Superior temporal gyrus (tissue), 1 donor: Measurements from ENCODE around the gene FAM107B.
"Not testable (repeated sequence)": the region's sequence is repeated elsewhere in the genome, so short reads cannot be mapped to it uniquely, and the experiment has no call there.

Source experiments
- DNase-seq: peaks from one replicate; pipeline ENCODE4 v3.0.0-alpha.2; 2016; ENCODE audit errors: extremely low spot score

The FAM107B gene

DNA sequence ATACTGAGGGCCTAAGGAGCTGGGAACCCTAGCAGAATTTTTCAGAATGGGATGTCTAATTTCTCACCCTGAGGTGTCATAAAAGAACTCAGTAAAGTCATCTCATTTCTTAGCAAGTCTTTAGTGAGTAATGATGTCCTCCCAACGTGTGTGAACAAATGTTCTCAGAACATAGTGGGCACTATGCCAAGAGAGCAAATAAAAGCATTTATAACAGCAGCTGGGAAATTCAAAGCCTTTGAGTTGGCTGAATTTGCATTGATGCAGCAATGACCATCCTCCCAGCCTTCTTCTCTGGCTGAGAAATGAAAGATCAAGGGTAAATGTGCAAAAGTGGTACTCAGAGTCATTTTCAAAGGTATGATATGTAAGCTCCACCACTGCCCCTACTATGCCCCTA lies 109.4 kb downstream of the FAM107B start:
- peak; percentile 64 for DNase-seq

GRCh38 chr10:14664345-14664744 lies 110.4 kb downstream of the FAM107B start:
- no peak for DNase-seq

DNA sequence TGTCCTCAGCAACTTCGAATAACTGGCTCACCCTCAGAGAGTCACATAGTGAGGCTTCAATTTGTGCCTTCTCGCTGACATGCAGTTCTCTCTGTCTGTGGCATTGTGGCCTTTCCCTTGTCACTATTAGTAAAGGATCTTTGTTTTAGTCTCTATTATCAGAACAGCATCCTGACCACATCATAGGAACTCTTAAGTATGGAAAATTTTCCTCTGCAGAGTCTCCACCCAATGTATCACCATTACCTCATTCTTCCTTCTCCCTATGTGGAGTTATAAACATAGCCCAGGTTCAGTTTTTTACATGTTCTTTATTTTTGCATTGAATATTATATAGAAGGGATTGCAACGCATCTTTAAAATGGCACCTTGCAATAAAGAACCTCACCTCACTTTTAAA lies 112.9 kb downstream of the FAM107B start:
- no peak for DNase-seq

GRCh38 chr10:14660831-14661230 lies 113.9 kb downstream of the FAM107B start:
- no peak for DNase-seq

GRCh38 chr10:14659626-14660196 lies 115.0 kb downstream of the FAM107B start:
- no peak for DNase-seq

DNA sequence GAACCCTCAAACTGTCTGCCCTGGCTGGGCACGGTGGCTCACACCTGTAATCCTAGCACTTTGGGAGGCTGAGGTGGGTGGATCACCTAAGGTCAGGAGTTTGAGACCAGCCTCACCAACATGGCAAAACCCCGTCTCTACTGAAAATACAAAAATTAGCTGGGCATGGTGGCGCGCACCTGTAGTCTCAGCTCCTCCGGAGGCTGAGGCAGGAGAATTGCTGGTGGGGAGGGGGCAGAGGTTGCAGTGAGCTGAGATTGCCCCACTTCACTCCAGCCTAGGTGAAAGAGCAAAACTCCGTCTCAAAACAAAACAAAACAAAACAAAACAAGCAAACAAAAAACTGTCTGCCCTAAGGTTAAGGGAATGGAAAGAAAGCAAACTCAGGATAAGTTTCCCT lies 115.6 kb downstream of the FAM107B start:
- DNase-seq: not testable (repeated sequence)

GRCh38 chr10:14658331-14659127 lies 116.2 kb downstream of the FAM107B start:
- DNase-seq: no peak

DNA sequence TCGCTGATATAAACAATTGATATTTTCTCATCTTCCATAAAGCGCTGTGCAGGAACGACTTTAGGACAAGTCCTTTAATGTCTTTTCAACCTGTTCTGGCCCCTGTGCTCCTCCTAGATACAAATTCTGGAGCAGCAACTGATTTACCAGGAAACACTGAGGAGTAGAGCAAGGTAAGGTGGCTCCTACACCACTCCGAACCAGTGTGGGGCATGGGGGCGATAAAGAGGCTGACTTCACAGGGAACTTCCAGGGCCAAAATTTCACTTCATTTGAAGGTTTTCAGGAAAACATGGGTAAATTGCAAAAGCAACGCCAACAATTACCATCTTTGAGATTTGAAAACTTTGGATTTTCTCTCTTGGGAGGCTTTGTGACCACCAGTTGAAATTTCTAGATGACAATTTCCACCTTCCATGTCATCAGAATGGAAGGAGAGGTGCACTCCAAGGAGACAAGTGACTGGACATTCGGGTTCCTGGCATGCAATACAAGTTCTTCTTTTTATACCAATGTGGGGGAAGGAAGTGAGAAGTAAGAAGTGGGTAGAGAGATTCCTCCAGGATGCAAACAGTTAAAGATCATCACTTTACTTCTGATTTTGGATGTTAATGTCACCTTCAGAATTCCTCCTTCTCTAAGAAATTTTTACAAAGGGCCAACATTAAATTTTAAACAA lies 118.5 kb downstream of the FAM107B start:
- no peak for DNase-seq

- no peak for DNase-seq
Observed at GRCh38 chr10:14654821-14655382, 119.8 kb downstream of the FAM107B start.

- DNase-seq: no peak
Observed at GRCh38 chr10:14653271-14654161, 121.2 kb downstream of the FAM107B start.

DNA sequence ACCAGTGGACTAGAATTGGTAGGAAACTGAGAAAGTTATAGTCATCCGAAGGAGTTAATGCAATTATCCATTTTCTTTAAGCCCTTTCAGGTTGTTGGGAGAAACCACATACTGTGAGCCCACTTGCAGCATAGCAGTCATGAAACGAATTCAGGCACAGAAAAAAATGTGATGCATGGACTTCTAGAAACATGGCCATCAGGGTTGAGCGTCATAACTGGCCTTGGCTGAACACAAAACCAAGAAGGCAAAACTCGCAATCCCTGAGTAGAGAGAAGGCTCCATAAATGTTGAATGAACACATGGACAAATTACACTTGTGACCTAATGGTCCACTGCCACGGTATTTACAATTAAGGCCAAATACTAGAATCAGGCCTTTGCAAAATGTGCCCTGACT lies 121.9 kb downstream of the FAM107B start:
- DNase-seq: no peak

DNA sequence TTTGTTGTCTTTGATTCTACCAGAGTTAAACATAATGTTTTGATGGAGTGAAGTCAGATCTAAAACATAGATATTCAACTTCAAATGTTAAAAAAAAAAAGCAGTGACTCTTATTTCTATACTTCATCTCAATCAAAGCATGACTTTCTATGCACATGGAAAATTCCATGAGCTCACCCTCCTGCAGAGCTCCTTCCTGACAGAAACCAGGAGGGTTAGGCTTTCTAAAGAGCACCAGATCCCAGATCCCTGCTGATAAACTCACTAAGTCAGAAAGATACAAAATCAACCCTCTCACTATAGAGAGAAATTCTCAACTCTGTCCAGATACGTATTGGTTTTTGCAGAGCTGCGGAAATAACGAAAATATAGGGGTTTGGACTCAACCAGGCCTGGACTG lies 122.6 kb downstream of the FAM107B start:
- DNase-seq: no peak

GRCh38 chr10:14649739-14650138 lies 125.0 kb downstream of the FAM107B start:
- DNase-seq: no peak

DNA sequence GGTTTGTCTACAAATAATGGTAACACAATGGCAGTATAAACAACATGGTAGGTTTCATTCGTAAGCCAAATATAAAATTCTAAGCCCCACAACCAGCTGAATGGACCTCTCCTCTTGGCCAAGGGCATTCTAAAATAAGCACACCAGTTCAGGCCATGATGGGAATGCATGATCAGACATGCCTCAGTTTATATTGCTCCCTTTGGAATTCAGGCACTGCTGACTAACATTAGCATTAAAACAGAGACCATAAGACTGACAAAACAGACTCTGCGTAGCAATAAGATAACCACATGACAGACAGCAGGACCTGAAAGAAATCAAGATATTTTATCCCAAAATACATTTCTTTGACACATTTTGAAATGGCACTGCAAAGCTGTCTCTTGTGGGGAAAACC lies 125.8 kb downstream of the FAM107B start:
- DNase-seq: no peak

DNA sequence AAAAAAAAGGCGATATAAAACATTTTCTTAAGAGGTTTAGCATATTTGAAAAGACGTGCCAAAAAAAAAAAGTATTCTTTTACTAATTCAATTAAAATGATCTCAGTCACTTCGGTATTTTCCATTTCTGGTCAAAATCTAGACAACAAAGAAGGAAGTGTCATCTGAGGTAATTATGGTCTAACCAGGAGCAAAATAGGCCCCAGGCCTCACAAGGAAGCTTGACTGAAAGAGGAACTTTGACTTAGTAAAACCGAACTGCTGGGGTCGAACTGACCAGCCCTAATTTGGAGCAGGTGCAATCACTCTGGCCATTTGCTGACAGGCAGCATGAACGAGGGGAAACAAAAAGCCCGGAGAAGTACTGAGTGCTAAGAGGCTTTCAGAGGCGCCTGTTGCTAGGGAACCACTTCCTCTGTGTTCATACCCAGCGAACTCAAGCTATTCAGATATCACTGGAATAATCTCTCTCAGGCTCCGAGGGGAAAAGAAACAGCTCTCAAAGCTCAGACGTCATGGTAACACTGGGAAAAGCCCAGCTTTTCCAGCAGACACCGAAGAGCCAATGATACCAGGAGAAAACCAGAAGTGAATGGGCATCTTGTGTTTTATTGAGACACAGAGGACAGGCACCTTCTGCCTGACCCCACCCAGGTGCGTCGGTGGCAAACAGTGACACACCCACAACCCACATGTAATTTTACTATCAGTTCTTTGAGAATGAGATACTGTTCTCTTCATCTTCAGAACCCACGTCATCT lies 126.5 kb downstream of the FAM107B start:
- DNase-seq: peak; percentile 77

DNA sequence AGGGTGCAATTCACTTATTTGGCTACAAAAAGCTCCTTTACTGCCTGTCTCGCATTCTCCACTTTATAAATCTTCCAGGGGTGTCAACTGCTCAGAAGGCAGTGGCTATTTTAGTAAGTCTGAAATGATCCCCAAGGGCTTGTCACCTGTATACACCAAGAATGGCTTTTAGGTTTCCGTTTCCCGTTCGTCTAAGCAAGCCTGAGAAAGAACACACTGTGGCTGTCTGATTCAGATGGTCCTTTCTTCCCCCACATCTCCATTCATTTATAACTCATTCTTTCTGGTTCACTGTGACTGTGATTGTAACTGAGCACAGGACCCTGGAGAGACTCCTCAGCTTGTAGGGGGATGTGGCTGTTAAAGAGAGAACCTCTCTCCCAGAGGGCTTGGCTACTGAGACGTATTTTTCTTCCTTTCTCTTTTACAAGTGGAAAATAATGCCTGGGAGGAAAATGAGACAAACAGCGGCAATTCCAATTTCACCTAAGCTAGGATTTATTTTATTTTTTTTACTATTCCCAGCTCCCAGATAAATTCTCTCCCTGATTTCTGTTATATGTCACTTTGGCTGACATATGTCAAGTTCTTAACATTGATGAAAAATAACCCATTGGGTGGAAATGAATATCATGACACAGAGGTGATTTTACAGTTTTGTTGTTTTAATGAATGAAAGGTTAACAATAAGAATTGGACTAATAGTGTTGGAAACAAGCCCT lies 129.3 kb downstream of the FAM107B start:
- DNase-seq: no peak

DNA sequence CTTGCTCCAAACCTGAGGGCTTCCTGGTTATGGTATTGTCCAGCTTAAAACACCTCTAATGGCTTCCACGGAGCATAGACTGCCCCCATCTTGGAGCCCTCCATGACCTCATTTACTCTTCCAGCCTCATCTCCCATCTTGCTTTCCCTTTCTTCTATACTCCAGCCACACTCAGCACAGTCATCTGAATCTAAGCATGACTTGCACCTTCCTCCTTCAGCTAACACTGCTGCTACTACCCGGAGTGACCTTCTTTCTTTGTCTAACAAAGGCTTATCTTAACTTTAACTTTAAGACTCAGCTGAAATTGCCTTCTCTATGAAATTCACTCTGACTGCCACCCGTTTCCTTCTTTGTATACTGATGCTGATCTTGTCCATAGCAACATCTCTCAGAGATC lies 135.1 kb downstream of the FAM107B start:
- DNase-seq: no peak

DNA sequence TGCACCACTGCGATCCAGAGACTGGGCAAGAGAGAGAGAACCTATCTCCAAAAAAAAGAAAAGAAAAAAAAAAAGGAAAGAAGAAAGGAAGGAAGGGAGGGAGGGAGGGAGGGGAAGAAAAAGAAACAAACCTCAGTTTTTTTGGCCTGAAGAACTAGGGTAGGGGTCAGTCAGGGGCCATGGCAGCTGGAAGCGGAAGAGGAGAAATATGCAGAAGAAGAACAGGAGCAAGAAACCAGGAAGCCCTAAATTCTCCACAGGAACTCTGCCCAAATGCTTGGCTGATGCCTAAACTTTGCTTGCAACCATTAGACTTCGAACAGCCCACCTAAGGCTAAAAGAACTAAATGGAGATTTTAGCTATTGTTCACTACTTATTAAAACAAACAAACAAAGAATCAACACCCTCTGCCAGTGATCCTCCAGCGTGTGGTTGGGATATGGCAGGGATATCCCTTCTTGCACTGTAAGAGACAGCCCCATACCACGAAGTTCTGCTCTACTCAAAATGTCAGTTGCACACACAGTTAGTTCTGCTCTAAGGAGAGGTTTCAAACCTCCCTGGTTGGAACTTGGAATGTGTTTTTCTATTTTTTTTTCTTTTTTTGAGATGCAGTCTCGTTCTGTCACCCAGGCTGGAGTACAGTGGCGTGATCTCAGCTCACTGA lies 139.5 kb downstream of the FAM107B start:
- no peak for DNase-seq

DNA sequence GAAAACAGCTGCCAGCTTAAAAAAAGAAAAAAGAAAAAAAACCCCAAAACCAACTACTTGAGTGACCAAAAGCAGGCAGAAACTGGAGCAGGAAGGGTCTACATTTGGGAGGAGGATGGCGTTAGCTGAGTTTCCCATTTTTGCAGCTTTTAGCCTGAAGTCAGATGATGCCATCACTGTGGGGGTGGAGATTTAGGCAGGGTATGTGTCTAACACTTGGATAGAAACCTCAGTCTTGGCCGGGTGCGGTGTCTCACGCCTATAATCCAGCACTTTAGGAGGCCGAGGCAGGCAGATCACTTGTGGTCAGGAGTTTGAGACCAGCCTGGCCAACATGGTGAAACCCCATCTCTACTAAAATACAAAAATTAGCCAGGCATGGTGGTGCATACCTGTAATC lies 140.1 kb downstream of the FAM107B start:
- DNase-seq: not testable (repeated sequence)
